Measurements from ENCODE around the gene CNTNAP1.

GRCh38 chr17:42704490-42704836 lies 22.1 kb downstream of the CNTNAP1 start:
- no peak for TF ChIP-seq NCOA2 (IDR thresholded peaks at IDR 0.05; ENCODE audit: partially characterized antibody in 2 of 2)
- TF ChIP-seq, protein P1, sequence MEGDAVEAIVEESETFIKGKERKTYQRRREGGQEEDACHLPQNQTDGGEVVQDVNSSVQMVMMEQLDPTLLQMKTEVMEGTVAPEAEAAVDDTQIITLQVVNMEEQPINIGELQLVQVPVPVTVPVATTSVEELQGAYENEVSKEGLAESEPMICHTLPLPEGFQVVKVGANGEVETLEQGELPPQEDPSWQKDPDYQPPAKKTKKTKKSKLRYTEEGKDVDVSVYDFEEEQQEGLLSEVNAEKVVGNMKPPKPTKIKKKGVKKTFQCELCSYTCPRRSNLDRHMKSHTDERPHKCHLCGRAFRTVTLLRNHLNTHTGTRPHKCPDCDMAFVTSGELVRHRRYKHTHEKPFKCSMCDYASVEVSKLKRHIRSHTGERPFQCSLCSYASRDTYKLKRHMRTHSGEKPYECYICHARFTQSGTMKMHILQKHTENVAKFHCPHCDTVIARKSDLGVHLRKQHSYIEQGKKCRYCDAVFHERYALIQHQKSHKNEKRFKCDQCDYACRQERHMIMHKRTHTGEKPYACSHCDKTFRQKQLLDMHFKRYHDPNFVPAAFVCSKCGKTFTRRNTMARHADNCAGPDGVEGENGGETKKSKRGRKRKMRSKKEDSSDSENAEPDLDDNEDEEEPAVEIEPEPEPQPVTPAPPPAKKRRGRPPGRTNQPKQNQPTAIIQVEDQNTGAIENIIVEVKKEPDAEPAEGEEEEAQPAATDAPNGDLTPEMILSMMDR (IDR thresholded peaks at IDR 0.05 in 2 of 3, conservative IDR thresholded peaks at IDR 0.05 in 1 of 3; ENCODE audit: insufficient read depth in 2 of 3, low read depth in 1 of 3, low read length in 3 of 3): no peak
- TF ChIP-seq CHD4 (IDR thresholded peaks at IDR 0.05; ENCODE audit: insufficient read depth, insufficient replicate concordance, low read depth, low read length, poor library complexity, severe bottlenecking): no peak
- TF ChIP-seq TEAD4 (IDR thresholded peaks at IDR 0.05; ENCODE audit: low read length): no peak
- no peak for TF ChIP-seq TEAD4 (CRISPR knock-in tag; IDR thresholded peaks at IDR 0.05; ENCODE audit: borderline replicate concordance)
- no peak for TF ChIP-seq MAFF (IDR thresholded peaks at IDR 0.05; ENCODE audit: low read length)
- TF ChIP-seq SMAD1 (IDR thresholded peaks at IDR 0.05; ENCODE audit: low read depth, low read length, partially characterized antibody): no peak
- TF ChIP-seq POLR2AphosphoS5 (IDR thresholded peaks at IDR 0.05; ENCODE audit: control insufficient read depth, insufficient read depth, low read depth, low read length): no peak
- no peak for TF ChIP-seq BRCA1 (IDR thresholded peaks at IDR 0.05)
- no peak for TF ChIP-seq BRCA1 (CRISPR knock-in tag; IDR thresholded peaks at IDR 0.05)

Data from K562 (cell line).